Skeletal muscle cell (primary cell): ENCODE measurements around the gene PCDHA4.
"Not testable (repeated sequence)": the region's sequence is repeated elsewhere in the genome, so short reads cannot be mapped to it uniquely, and the experiment has no call there.

Experiments used
- DNase-seq: peaks from one replicate; pipeline ENCODE4 v3.0.0-alpha.2; 2010; ENCODE audit warnings: low read depth
- H3K4me3 ChIP-seq: 2 replicates; pipeline ENCODE4 v1.5.1; 2011; ENCODE audit warnings: low read depth, mild to moderate bottlenecking, control low read depth, low read length, moderate library complexity

The PCDHA4 gene

DNA sequence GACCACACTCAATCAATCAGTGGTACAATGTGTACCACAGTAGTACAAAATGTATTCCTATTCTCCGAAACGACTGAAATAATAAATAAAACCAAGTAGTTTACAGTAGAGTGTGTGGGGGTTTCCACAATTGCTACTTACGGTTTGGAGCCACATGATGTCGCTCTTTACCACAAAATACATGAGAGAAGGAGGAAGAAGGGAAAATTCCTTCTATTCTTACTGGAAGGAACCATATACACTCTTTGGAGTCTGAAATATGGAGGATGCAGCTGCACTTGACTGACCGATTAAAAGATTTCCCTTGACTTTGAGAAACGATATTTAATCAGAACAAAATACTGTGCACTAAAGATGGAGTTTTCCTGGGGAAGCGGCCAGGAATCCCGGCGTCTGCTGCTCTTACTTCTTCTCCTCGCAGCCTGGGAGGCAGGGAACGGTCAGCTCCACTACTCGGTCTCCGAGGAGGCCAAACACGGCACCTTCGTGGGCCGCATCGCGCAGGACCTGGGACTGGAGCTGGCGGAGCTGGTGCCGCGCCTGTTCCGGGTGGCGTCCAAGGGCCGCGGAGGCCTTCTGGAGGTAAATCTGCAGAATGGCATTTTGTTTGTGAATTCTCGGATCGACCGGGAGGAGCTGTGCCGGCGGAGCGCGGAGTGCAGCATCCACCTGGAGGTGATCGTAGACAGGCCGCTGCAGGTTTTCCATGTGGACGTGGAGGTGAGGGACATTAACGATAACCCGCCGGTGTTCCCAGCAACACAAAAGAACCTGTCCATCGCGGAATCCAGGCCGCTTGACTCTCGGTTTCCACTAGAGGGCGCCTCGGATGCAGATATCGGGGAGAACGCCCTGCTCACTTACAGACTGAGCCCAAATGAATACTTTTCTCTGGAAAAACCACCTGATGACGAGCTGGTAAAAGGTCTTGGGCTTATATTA is at the start of gene PCDHA4:
PCDHA4 (plus strand) TSS at position 235 of the 942 bp plus-strand sequence.
- H3K4me3 ChIP-seq = peak within 1 kb of the TSS; percentile 26
- DNase-seq = no peak

DNA sequence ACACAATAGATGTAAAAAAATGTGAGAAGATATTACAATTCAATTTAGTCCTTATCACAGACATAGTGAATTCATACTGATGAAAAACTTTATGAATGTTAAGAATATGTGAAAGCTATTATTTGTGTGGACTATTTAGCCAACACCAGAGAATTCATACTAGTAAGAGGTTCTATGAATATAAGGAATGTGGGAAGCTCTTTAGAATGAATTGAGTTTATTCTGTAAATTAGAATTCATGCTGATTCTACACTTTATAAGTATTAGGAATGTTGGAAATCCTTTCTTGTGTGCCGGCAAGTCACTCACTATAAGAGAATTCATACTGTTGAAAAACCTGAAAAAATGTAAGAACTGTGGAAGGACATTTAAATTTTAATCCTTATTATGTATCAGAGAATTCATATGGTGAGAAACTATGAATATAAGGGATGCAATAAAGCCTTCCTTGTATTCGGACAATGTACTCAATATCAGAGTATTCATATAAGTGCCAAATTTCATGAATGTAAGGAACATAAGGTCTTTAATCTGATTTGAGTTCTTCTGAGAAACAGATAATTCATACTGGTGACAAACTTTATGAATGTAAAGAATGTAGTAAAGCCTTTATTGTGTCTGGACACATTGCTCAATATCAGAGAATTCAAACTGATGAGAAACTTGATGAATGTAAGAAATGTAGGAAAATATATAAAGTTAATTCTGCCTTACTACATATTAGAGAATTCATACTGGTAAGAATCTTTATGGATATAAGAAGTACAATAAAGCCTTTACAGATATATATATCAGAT is 42.5 kb upstream of the PCDHA4 start:
- no peak overlapping the region for H3K4me3 ChIP-seq
- no peak for DNase-seq

DNA sequence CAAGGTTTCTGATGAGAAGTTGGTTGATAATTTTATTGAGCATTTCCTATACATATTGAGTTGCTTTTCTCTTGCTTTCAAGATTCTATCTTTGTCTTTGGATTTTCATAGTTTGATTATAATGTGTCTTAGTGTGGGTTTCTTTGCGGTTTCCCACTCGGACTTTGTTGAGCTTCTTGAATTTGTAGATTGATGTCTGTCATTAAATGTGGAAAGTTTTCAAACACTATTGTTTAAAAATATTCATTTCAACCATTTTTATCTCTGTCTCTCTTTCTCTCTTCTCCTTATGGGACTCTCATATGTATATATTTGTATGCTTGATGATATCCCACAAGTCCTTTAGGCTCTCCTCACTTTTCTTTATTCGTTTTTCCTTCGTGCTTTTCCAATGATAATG is 39.4 kb upstream of the PCDHA4 start:
- no peak for DNase-seq
- H3K4me3 ChIP-seq = no peak overlapping the region

DNA sequence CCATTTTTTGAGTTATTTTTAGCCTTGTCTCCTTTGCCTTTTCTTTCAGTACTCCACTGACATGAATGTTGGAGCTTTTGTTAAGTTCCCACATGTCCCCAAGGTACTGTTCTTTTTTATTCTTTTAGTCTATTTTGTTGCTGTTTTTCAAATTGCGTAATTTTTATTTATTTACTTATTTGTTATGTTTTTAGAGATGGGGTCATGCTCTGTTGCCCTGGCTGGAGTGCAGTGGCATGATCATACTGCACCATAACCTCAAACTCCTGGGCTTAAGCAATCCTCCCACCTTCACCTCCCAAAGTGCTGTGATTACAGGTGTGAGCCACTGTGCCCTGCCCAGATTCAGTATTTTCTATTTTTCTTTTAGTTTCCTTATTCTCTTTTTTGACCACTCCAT is 26.4 kb upstream of the PCDHA4 start:
- DNase-seq = no peak

DNA sequence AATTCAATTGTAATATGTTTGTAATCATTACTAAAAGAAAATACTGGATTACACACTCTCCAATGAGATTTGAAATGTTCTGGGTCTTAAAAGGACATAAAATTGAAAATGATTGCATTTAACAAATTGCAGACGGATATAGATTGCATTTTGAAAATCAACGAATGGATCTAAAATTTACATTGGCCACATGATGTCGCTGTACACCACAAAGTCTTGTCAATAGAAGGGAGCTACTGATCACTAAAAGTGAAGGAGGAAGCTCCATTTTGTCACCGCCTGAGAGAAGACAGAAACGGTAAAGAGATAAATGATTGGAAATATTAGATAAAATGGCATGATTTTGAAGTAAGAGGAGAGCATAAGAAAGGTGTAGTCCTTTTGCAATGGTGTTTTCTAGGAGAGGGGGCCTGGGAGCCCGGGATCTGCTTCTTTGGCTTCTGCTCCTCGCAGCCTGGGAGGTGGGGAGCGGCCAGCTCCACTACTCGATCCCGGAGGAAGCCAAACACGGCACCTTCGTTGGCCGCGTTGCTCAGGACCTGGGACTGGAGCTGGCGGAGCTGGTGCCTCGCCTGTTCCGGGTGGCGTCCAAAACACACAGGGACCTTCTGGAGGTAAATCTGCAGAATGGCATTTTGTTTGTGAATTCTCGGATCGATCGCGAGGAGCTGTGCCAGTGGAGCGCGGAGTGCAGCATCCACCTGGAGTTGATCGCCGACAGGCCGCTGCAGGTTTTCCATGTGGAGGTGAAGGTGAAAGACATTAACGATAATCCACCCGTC is 20.8 kb upstream of the PCDHA4 start, which contains the start of gene PCDHA1:
PCDHA1 (plus strand) TSS at position 236 of the 782 bp plus-strand sequence.
- DNase-seq = no peak
- no peak within 1 kb of the TSS for H3K4me3 ChIP-seq

More for the DNA sequence above, 26.4 kb upstream of the PCDHA4 start:
- no peak overlapping the region for H3K4me3 ChIP-seq

DNA sequence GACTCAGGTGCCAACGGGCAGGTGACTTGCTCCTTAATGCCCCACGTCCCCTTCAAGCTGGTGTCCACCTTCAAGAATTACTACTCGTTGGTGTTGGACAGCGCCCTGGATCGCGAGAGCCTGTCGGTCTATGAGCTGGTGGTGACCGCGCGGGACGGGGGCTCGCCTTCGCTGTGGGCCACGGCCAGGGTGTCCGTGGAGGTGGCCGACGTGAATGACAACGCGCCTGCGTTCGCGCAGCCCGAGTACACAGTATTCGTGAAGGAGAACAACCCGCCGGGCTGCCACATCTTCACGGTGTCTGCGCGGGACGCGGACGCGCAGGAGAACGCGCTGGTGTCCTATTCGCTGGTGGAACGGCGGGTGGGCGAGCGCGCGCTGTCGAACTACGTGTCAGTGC is 19.4 kb upstream of the PCDHA4 start:
- not testable (repeated sequence) for H3K4me3 ChIP-seq, DNase-seq

DNA sequence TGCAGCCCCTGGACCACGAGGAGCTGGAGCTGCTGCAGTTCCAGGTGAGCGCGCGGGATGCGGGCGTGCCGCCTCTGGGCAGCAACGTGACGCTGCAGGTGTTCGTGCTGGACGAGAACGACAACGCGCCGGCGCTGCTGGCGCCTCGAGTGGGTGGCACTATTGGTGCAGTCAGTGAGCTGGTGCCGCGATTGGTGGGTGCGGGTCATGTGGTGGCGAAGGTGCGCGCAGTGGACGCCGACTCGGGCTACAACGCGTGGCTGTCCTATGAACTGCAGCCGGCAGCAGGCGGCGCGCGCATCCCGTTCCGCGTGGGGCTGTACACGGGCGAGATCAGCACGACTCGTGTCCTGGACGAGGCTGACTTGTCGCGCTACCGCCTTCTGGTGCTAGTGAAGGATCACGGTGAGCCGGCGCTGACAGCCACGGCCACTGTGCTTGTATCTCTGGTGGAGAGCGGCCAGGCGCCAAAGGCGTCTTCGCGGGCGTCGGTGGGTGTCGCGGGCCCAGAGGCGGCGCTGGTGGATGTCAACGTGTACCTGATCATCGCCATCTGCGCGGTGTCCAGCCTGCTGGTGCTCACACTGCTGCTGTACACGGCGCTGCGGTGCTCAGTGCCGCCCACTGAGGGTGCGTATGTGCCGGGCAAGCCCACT is 18.9 kb upstream of the PCDHA4 start:
- not testable (repeated sequence) for H3K4me3 ChIP-seq

DNA sequence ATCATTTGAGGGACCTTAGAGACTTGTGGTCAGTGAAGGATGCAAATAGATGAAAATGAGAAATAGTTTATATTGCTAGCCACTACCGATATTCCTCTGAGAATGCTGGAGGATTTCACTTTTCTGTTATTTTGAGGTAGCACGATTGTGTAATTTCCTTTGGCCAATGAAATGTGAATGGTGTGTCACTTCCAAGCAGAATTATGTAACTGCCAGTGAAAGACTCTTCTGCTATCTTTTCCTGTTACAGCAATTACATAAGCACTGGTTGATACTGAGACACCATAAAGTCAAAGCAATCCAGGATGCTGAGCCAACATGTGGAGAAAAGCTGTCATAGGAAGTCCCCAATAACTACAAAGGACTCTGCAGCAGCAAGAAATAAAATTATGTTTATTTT is 15.8 kb upstream of the PCDHA4 start:
- no peak overlapping the region for H3K4me3 ChIP-seq
- no peak for DNase-seq

More for the DNA sequence above, 18.9 kb upstream of the PCDHA4 start:
- DNase-seq = not testable (repeated sequence)

DNA sequence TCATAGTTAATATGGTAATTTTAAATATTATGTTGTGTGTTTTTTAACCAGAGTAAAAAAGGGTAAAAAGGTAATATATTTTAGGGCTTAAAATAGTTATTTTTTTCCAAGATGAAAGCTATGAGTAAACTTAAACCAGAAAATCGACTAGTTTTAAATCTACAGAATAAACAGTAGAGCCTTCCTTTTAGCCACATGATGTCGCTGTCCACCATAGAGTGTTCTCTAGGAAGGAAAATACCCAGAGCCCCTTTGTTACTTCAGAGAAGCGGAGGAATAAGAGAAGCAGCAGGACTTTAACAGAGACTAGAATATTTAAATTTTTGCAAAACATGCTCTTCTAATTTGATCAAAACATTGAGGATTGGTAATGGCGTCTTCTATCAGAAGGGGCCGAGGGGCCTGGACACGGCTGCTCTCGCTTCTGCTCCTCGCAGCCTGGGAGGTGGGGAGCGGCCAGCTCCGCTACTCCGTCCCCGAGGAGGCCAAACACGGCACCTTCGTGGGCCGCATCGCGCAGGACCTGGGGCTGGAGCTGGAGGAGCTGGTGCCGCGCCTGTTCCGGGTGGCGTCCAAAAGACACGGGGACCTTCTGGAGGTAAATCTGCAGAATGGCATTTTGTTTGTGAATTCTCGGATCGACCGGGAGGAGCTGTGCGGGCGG is 12.1 kb upstream of the PCDHA4 start, which contains the start of gene PCDHA2:
PCDHA2 (plus strand) TSS at position 258 of the 664 bp plus-strand sequence.
- no peak within 1 kb of the TSS for H3K4me3 ChIP-seq
- DNase-seq = no peak

DNA sequence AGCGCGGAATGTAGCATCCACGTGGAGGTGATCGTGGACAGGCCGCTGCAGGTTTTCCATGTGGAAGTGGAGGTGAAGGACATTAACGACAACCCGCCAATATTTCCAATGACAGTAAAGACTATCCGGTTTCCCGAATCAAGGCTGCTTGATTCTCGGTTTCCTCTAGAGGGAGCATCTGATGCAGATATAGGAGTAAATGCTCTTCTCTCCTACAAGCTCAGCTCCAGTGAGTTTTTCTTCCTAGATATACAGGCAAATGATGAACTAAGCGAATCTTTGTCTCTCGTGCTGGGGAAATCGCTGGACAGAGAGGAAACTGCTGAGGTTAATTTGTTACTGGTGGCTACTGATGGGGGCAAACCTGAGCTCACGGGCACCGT is 11.6 kb upstream of the PCDHA4 start:
- DNase-seq = no peak
- H3K4me3 ChIP-seq = no peak overlapping the region

DNA sequence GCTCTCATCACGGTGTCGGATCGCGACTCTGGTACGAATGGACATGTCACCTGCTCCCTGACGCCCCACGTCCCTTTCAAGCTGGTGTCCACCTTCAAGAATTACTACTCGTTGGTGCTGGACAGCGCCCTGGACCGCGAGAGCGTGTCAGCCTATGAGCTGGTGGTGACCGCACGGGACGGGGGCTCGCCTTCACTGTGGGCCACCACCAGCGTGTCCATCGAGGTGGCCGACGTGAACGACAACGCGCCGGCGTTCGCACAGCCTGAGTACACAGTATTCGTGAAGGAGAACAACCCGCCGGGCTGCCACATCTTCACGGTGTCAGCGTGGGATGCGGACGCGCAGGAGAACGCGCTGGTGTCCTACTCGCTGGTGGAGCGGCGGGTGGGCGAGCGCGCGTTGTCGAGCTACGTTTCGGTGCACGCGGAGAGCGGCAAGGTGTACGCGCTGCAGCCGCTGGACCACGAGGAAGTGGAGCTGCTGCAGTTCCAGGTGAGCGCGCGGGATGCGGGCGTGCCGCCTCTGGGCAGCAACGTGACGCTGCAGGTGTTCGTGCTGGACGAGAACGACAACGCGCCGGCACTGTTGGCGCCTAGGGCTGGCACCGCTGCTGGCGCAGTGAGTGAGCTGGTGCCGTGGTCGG is 10.7 kb upstream of the PCDHA4 start:
- not testable (repeated sequence) for H3K4me3 ChIP-seq, DNase-seq

DNA sequence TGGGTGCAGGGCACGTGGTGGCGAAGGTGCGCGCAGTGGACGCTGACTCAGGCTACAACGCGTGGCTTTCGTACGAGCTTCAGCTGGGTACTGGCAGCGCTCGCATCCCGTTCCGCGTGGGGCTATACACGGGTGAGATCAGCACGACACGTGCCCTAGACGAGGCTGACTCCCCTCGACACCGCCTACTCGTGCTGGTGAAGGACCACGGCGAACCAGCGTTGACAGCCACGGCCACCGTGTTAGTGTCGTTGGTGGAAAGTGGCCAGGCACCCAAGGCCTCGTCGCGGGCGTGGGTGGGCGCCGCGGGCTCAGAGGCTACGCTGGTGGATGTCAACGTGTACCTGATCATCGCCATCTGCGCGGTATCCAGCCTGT is 10.2 kb upstream of the PCDHA4 start:
- DNase-seq = no peak
- no peak overlapping the region for H3K4me3 ChIP-seq

DNA sequence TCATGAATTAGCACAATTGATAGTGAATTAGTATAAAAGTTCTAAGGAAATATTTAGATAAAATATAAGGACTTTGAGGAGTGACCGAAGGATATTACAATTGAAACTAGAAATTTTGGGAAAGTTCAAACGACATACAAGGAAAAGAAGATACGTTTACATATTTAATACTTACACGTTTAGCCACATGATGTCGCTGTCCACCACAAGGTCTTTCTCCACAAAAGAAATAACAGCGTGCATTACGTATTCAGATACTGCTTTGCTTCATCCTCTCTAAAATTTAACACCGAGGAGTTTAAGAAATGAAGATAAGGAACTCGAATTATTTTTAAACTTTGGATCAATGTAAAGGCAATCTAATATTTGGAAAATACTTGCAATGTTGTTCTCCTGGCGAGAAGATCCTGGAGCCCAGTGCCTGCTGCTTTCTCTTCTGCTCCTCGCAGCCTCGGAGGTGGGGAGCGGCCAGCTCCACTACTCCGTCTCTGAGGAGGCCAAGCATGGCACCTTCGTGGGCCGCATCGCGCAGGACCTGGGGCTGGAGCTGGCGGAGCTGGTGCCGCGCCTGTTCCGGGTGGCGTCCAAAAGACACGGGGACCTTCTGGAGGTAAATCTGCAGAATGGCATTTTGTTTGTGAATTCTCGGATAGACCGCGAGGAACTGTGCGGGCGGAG is 5.9 kb upstream of the PCDHA4 start, which contains the start of gene PCDHA3:
PCDHA3 (plus strand) TSS at position 242 of the 678 bp plus-strand sequence.
- DNase-seq = no peak
- peak within 1 kb of the TSS; percentile 26 for H3K4me3 ChIP-seq

DNA sequence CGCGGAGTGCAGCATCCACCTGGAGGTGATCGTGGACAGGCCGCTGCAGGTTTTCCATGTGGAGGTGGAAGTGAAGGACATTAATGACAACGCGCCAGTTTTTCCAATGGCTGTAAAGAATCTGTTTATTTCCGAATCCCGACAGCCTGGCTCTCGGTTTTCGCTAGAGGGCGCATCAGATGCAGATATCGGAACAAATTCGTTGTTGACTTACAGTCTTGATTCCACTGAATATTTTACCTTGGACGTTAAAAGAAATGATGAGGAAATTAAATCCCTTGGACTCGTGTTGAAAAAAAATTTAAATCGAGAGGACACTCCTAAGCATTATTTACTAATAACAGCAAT is 5.4 kb upstream of the PCDHA4 start:
- no peak for DNase-seq
- peak overlapping the region; percentile 26 for H3K4me3 ChIP-seq

DNA sequence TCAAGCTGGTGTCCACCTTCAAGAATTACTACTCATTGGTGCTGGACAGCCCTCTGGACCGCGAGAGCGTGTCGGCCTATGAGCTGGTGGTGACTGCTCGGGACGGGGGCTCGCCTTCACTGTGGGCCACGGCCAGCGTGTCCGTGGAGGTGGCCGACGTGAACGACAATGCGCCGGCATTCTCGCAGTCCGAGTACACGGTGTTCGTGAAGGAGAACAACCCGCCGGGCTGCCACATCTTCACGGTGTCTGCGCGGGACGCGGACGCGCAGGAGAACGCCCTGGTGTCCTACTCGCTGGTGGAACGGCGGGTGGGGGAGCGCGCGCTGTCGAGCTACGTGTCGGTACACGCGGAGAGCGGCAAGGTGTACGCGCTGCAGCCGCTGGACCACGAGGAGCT is 4.5 kb upstream of the PCDHA4 start:
- not testable (repeated sequence) for DNase-seq, H3K4me3 ChIP-seq

DNA sequence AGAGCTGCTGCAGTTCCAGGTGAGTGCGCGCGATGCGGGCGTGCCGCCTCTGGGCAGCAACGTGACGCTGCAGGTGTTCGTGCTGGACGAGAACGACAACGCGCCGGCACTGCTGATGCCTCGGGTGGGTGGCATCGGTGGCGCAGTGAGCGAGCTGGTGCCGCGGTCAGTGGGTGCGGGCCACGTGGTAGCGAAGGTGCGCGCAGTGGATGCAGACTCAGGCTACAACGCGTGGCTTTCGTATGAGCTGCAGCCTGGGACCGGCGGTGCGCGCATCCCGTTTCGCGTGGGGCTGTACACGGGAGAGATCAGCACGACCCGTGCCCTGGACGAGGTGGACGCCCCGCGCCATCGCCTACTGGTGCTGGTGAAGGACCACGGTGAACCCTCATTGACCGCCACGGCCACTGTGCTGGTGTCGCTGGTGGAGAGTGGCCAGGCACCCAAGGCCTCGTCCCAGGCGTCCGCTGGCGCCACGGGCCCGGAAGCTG is 4.0 kb upstream of the PCDHA4 start:
- no peak overlapping the region for H3K4me3 ChIP-seq
- no peak for DNase-seq

DNA sequence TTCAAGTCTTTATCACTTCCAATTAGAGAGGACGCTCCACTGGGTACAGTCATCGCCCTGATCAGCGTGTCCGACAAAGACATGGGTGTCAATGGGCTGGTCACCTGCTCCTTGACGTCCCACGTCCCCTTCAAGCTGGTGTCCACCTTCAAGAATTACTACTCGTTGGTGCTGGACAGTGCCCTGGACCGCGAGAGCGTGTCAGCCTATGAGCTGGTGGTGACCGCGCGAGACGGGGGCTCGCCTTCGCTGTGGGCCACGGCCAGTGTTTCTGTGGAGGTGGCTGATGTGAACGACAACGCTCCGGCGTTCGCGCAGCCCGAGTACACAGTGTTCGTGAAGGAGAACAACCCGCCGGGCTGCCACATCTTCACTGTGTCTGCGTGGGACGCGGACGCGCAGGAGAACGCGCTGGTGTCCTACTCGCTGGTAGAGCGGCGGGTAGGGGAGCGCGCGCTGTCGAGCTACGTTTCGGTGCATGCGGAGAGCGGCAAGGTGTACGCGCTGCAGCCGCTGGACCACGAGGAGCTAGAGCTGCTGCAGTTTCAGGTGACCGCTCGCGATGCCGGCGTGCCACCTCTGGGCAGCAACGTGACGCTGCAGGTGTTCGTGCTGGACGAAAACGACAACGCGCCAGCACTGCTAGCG is 1.5 kb downstream of the PCDHA4 start:
- H3K4me3 ChIP-seq, DNase-seq: not testable (repeated sequence)
